GM12878 (cell line): ENCODE results near the gene IGHMBP2. TPM values are rescaled to one million over a fixed set of nuclear protein-coding genes. Genes with fewer than 3 reads are reported as not detected.

Experiments
- ATAC-seq: fragments of 200-7000 bp; cut with Tn5 transposase; 3 replicates; pipeline ENCODE4 v1.9.1; 2020; ENCODE audit warnings: mild to moderate bottlenecking, moderate library complexity
- BruUV-seq: library from RNA; stranded (reverse); fragments of 400-500 nt; replicated peaks from 2 replicates; lab custom pipeline; 2021; lab: Mats Ljungman, UMichigan
- CTCF ChIA-PET: fragments of 300-600 bp; sonication (Branson Sonifier 250); formaldehyde crosslinking; extraction: SDS; loops from one replicate; lab custom pipeline; 2021; ENCODE audit warnings: inconsistent platforms; lab: Yijun Ruan, JAX
- POLR2A ChIA-PET: fragments of 350-600 bp; formaldehyde crosslinking; extraction: SDS; loops from one replicate; lab custom pipeline; 2021; ENCODE audit warnings: inconsistent platforms; lab: Charles Lee
- RAD21 ChIA-PET: fragments of 300-600 bp; sonication (Branson Sonifier 250); formaldehyde crosslinking; loops from one replicate; lab custom pipeline; 2023; ENCODE audit warnings: antibody characterized with exemption; ENCODE audit not compliant: unreplicated experiment; lab: Charles Lee
- SMC1A ChIA-PET: fragments of 300-600 bp; sonication (Branson Sonifier 250); formaldehyde crosslinking; loops from one replicate; lab custom pipeline; 2023; ENCODE audit not compliant: unreplicated experiment, uncharacterized antibody; lab: Charles Lee
- DNase-seq: peaks from one replicate; pipeline ENCODE4 v3.0.0-alpha.2; 2011; ENCODE audit warnings: low read depth, low spot score
- FAIRE-seq: peaks from 3 replicates; lab custom pipeline; 2011; peaks lifted over from hg19 to GRCh38; lab: Jason Lieb, UNC
- H2AFZ ChIP-seq: 2 replicates; pipeline ENCODE4 v1.6.0; 2011; ENCODE audit warnings: low read depth, low read length, control low read depth; ENCODE audit not compliant: control insufficient read depth
- H3K27ac ChIP-seq: 2 replicates; pipeline ENCODE4 v1.5.1; 2011; ENCODE audit warnings: control low read depth; ENCODE audit not compliant: control insufficient read depth, insufficient read depth
- H3K27me3 ChIP-seq, 2 experiments: replicated peaks in 1 of 2; 2 replicates each; pipeline versions ENCODE4 v1.6.0 to v1.6.1; 2011; ENCODE audit warnings: low read length in 1 of 2; ENCODE audit not compliant: control insufficient read depth in 2 of 2, insufficient read depth in 2 of 2
- H3K36me3 ChIP-seq, 2 experiments: 2 replicates each; pipeline ENCODE4 v1.5.1; 2011; ENCODE audit warnings: low read length in 1 of 2; ENCODE audit not compliant: control insufficient read depth in 2 of 2, insufficient read depth in 2 of 2
- H3K4me1 ChIP-seq: 2 replicates; pipeline ENCODE4 v1.6.1; 2011; ENCODE audit warnings: mild to moderate bottlenecking, low read length, moderate library complexity, mixed read lengths; ENCODE audit not compliant: control insufficient read depth, insufficient read depth
- H3K4me2 ChIP-seq: 2 replicates; pipeline ENCODE4 v1.6.0; 2011; ENCODE audit warnings: control low read depth; ENCODE audit not compliant: control insufficient read depth, insufficient read depth
- H3K4me3 ChIP-seq: fragments of 200-600 bp; sonication (generic); 2 replicates; pipeline ENCODE4 v1.5.1; 2016
- H3K79me2 ChIP-seq: 2 replicates; pipeline ENCODE4 v1.6.0; 2011; ENCODE audit warnings: low read length; ENCODE audit not compliant: control insufficient read depth, insufficient read depth
- H3K9ac ChIP-seq: 2 replicates; pipeline ENCODE4 v1.8.0; 2011; ENCODE audit warnings: low read length, control low read depth, mixed read lengths; ENCODE audit not compliant: control insufficient read depth, insufficient read depth
- H3K9me3 ChIP-seq: replicated peaks from 3 replicates; pipeline ENCODE4 v1.5.1; 2011; ENCODE audit warnings: mild to moderate bottlenecking, low read length; ENCODE audit not compliant: control insufficient read depth, insufficient read depth
- H4K20me1 ChIP-seq: 2 replicates; pipeline ENCODE4 v1.6.0; 2011; ENCODE audit not compliant: control insufficient read depth, insufficient read depth
- BACH1 ChIP-seq: fragments of 450-650 bp; IDR thresholded peaks from 2 replicates; pipeline ENCODE4 v1.6.1; 2017; ENCODE audit warnings: mild to moderate bottlenecking, borderline replicate concordance
- CHD1 ChIP-seq: IDR thresholded peaks from 2 replicates; pipeline ENCODE4 v1.6.1; 2012; ENCODE audit warnings: low read depth, low read length, improper control_type of control experiment
- KDM1A ChIP-seq: fragments of 200-600 bp; sonication (generic); IDR thresholded peaks from 2 replicates; pipeline ENCODE4 v1.6.1; 2016; ENCODE audit warnings: borderline replicate concordance
- KLF5 ChIP-seq: fragments of 450-650 bp; IDR thresholded peaks from 2 replicates; pipeline ENCODE4 v1.6.1; 2014; ENCODE audit warnings: mild to moderate bottlenecking; ENCODE audit not compliant: partially characterized antibody
- MYC ChIP-seq: IDR thresholded peaks from 2 replicates; pipeline ENCODE4 v1.6.1; 2011; ENCODE audit warnings: mild to moderate bottlenecking, low read length, moderate library complexity, inconsistent platforms; ENCODE audit not compliant: insufficient read depth, insufficient replicate concordance, insufficient read length, severe bottlenecking
- RAD21 ChIP-seq: IDR thresholded peaks from 2 replicates; pipeline ENCODE4 v1.6.1; 2011; ENCODE audit warnings: mild to moderate bottlenecking, low read depth, low read length, moderate library complexity; ENCODE audit not compliant: insufficient read depth
- RB1 ChIP-seq: fragments of 450-650 bp; formaldehyde crosslinking; IDR thresholded peaks from 2 replicates; pipeline ENCODE4 v1.6.1; 2017; ENCODE audit warnings: mild to moderate bottlenecking, borderline replicate concordance
- SP1 ChIP-seq: IDR thresholded peaks from one replicate; pipeline ENCODE4 v1.6.1; 2011; ENCODE audit warnings: low read depth, low read length
- ZSCAN29 ChIP-seq: fragments of 450-650 bp; IDR thresholded peaks from 2 replicates; pipeline ENCODE4 v1.6.1; 2017; ENCODE audit warnings: mild to moderate bottlenecking, moderate library complexity
- WGBS: methylation state at CpG from one replicate; pipeline ENCODE4 v1.1.6; 2016; ENCODE audit warnings: low lambda C conversion rate; ENCODE audit not compliant: insufficient replicate concordance, insufficient coverage; ENCODE audit errors: missing lambda C conversion rate; 5-methylcytosine and 5-hydroxymethylcytosine counted together
- in situ Hi-C: fragments of 300-500 bp; cut with MboI; formaldehyde crosslinking; loops from 9 replicates; pipeline ENCODE4 v1.14.3; 2018; ENCODE audit warnings: mixed read lengths
- intact Hi-C: fragments of 100-400 bp; cut with micrococcal nuclease; formaldehyde crosslinking; loops from one replicate; pipeline ENCODE4 v1.14.2; 2022; ENCODE audit not compliant: unreplicated experiment
- polyA plus RNA-seq, 11 experiments: library from polyadenylated mRNA; depleted of rRNA in 4 of 11; unstranded in 6 of 11; stranded (reverse) in 5 of 11; fragments of >200 nt; fragmentation: Nextera tagmentation in 4 of 11; fragmentation: Illumina TruSeq in 1 of 11; extraction: Ambion mirVana in 4 of 11; extraction: Trizol in 1 of 11; gene quantifications; 1 replicate in 1 of 11; 2 replicates in 10 of 11; pipeline versions ENCODE4 v1.2.1 to v1.2.3, GENCODE V29; 2011 to 2016; ENCODE audit warnings: inconsistent platforms in 2 of 11, missing spikeins in 2 of 11, low read depth in 1 of 11
- total RNA-seq, 4 experiments: library from RNA; depleted of rRNA in 3 of 4; stranded (reverse); fragments of >200 nt in 3 of 4; fragmentation: Illumina TruSeq in 1 of 4; extraction: Trizol in 1 of 4; gene quantifications; 2 replicates each; pipeline versions ENCODE4 v1.2.1 to v1.2.3, GENCODE V29; 2013 to 2021
- TF ChIP-seq, protein P1 (sequence below): IDR thresholded peaks from 2 replicates; pipeline ENCODE4 v1.6.1; 2012; ENCODE audit warnings: mild to moderate bottlenecking, low read depth, low read length
- TF ChIP-seq, protein P2 (sequence below): IDR thresholded peaks from 2 replicates; pipeline ENCODE4 v1.6.1; 2012; ENCODE audit warnings: low read depth, low read length, improper control_type of control experiment
- TF ChIP-seq, protein P3 (sequence below): fragments of 450-650 bp; IDR thresholded peaks from 2 replicates; pipeline ENCODE4 v1.6.1; 2017; ENCODE audit warnings: mild to moderate bottlenecking, moderate library complexity
- TF ChIP-seq, protein P4 (sequence below): fragments of 450-650 bp; IDR thresholded peaks from 2 replicates; pipeline ENCODE4 v1.6.1; 2016; ENCODE audit warnings: mild to moderate bottlenecking

The IGHMBP2 gene
- total and polyA plus RNA-seq, 10 of the 15 experiments (the other 5 are each of a cell fraction or from before 2014, with no cell fraction given): 1.4 to 20.1 (median 11.2) TPM

DNA sequence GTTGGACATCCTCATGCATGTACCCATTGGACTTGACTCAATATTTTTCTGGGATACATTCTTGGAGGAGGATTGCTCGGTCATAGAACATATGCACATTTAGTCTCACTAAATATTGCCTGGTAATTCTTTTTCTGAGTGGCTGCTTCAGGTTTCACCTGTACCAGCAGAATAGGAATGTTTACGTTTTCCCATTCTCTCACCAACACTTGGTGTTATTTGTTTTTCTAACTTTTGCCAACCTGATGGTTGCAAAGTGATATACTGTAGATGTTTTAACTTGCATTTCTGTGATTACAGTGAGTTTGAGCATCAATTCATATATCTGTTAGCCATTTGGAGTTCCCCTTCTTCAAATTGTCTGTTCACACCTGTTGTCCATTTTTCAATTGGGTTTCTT, 78.4 kb downstream of the IGHMBP2 start (continued):
- TF ChIP-seq, protein P1, sequence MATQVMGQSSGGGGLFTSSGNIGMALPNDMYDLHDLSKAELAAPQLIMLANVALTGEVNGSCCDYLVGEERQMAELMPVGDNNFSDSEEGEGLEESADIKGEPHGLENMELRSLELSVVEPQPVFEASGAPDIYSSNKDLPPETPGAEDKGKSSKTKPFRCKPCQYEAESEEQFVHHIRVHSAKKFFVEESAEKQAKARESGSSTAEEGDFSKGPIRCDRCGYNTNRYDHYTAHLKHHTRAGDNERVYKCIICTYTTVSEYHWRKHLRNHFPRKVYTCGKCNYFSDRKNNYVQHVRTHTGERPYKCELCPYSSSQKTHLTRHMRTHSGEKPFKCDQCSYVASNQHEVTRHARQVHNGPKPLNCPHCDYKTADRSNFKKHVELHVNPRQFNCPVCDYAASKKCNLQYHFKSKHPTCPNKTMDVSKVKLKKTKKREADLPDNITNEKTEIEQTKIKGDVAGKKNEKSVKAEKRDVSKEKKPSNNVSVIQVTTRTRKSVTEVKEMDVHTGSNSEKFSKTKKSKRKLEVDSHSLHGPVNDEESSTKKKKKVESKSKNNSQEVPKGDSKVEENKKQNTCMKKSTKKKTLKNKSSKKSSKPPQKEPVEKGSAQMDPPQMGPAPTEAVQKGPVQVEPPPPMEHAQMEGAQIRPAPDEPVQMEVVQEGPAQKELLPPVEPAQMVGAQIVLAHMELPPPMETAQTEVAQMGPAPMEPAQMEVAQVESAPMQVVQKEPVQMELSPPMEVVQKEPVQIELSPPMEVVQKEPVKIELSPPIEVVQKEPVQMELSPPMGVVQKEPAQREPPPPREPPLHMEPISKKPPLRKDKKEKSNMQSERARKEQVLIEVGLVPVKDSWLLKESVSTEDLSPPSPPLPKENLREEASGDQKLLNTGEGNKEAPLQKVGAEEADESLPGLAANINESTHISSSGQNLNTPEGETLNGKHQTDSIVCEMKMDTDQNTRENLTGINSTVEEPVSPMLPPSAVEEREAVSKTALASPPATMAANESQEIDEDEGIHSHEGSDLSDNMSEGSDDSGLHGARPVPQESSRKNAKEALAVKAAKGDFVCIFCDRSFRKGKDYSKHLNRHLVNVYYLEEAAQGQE: no peak
- TF ChIP-seq, all 136 proteins: peak for 0

DNA sequence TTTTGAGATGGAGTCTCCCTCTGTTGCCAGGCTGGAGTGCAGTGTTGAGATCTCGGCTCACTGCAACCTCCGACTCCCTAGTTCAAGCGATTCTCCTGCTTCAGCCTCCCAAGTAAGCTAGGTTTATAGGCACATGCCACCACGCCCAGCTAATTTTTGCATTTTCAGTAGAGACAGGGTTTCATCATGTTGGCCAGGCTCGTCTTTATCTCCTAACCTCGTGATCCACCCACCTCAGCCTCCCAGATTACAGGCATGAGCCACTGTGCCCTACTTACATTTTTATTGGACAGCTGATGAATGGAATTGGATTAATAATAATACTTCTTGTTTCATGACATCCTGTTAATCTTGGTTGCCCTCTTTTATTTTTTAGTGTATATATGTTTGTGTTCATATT, 80.1 kb downstream of the IGHMBP2 start:
- H3K79me2 ChIP-seq: no peaks in the 10 kb centered on the region
- H4K20me1 ChIP-seq: no peaks in the 10 kb centered on the region
- H2AFZ ChIP-seq: no peak overlapping the region
- WGBS: 29% methylated on average over 6 of the region's 6 CpGs
- CTCF ChIA-PET: no interaction called here
- POLR2A ChIA-PET: interaction anchor here (0.7 kb wide), 1 partner anchor 158 kb away, joined by 4 read pairs; no protein-coding TSS in a partner anchor
- intact Hi-C loops: no loop called here
- no peak for DNase-seq
- no peak overlapping the region for H3K9ac ChIP-seq
- FAIRE-seq: no peak
- H3K36me3 ChIP-seq: no peaks in the 10 kb centered on the region
- H3K4me2 ChIP-seq: no peak overlapping the region
- H3K9me3 ChIP-seq: no peaks in the 10 kb centered on the region; the same call in 2 of the 3 replicates
- RAD21 ChIA-PET: no interaction called here
- no TSS peak for BruUV-seq
- no peak for ATAC-seq
- no peak overlapping the region for H3K4me3 ChIP-seq
- H3K4me1 ChIP-seq: no peaks in the 10 kb centered on the region
- H3K27me3 ChIP-seq: no peaks in the 10 kb centered on the region; a peak in 2 of 4 replicates
- no peak overlapping the region for H3K27ac ChIP-seq
- in situ Hi-C loops: no loop called here
- SMC1A ChIA-PET: interaction anchor here (1.3 kb wide), 1 partner anchor 13 kb away, joined by 3 read pairs; no protein-coding TSS in a partner anchor
- TF ChIP-seq, protein P2, sequence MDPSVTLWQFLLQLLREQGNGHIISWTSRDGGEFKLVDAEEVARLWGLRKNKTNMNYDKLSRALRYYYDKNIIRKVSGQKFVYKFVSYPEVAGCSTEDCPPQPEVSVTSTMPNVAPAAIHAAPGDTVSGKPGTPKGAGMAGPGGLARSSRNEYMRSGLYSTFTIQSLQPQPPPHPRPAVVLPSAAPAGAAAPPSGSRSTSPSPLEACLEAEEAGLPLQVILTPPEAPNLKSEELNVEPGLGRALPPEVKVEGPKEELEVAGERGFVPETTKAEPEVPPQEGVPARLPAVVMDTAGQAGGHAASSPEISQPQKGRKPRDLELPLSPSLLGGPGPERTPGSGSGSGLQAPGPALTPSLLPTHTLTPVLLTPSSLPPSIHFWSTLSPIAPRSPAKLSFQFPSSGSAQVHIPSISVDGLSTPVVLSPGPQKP: no peak
- TF ChIP-seq ZSCAN29: no peak
- TF ChIP-seq, protein P3, sequence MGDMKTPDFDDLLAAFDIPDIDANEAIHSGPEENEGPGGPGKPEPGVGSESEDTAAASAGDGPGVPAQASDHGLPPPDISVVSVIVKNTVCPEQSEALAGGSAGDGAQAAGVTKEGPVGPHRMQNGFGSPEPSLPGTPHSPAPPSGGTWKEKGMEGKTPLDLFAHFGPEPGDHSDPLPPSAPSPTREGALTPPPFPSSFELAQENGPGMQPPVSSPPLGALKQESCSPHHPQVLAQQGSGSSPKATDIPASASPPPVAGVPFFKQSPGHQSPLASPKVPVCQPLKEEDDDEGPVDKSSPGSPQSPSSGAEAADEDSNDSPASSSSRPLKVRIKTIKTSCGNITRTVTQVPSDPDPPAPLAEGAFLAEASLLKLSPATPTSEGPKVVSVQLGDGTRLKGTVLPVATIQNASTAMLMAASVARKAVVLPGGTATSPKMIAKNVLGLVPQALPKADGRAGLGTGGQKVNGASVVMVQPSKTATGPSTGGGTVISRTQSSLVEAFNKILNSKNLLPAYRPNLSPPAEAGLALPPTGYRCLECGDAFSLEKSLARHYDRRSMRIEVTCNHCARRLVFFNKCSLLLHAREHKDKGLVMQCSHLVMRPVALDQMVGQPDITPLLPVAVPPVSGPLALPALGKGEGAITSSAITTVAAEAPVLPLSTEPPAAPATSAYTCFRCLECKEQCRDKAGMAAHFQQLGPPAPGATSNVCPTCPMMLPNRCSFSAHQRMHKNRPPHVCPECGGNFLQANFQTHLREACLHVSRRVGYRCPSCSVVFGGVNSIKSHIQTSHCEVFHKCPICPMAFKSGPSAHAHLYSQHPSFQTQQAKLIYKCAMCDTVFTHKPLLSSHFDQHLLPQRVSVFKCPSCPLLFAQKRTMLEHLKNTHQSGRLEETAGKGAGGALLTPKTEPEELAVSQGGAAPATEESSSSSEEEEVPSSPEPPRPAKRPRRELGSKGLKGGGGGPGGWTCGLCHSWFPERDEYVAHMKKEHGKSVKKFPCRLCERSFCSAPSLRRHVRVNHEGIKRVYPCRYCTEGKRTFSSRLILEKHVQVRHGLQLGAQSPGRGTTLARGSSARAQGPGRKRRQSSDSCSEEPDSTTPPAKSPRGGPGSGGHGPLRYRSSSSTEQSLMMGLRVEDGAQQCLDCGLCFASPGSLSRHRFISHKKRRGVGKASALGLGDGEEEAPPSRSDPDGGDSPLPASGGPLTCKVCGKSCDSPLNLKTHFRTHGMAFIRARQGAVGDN: no peak
- TF ChIP-seq, protein P4, sequence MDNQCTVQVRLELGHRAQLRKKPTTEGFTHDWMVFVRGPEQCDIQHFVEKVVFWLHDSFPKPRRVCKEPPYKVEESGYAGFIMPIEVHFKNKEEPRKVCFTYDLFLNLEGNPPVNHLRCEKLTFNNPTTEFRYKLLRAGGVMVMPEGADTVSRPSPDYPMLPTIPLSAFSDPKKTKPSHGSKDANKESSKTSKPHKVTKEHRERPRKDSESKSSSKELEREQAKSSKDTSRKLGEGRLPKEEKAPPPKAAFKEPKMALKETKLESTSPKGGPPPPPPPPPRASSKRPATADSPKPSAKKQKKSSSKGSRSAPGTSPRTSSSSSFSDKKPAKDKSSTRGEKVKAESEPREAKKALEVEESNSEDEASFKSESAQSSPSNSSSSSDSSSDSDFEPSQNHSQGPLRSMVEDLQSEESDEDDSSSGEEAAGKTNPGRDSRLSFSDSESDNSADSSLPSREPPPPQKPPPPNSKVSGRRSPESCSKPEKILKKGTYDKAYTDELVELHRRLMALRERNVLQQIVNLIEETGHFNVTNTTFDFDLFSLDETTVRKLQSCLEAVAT: no peak
- no peak for TF ChIP-seq KDM1A
- TF ChIP-seq CHD1: no peak
- TF ChIP-seq RB1: no peak
- TF ChIP-seq RAD21: no peak
- TF ChIP-seq MYC: no peak
- no peak for TF ChIP-seq SP1
- no peak for TF ChIP-seq BACH1
- TF ChIP-seq KLF5: no peak
